GM19043 (cell line): ENCODE measurements around the gene LY6G6C.
"Not testable (repeated sequence)": the region's sequence is repeated elsewhere in the genome, so short reads cannot be mapped to it uniquely, and the experiment has no call there.

Source experiments
- ATAC-seq: cut with Tn5 transposase; IDR thresholded peaks from one replicate; pipeline ENCODE4 v1.9.1; 2021; ENCODE audit warnings: low read depth; ENCODE audit not compliant: unreplicated experiment

The LY6G6C gene

DNA sequence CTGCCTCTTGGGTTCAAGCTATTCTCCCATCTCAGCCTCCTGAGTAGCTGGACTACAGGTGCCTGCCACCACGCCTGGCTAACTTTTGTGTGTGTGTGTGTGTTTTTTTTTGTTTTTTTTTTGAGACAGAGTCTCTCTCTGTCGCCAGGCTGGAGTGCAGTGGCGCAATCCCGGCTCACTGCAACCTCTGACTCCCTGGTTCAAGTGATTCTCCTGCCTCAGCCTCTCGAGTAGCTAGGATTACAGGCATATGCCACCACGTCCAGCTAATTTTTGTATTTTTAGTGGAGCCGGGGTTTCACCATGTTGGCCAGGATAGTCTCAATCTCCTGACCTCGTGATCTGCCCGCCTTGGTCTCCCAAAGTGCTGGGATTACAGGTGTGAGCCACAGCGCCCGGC is 12.4 kb downstream of the LY6G6C start:
- ATAC-seq: not testable (repeated sequence)

DNA sequence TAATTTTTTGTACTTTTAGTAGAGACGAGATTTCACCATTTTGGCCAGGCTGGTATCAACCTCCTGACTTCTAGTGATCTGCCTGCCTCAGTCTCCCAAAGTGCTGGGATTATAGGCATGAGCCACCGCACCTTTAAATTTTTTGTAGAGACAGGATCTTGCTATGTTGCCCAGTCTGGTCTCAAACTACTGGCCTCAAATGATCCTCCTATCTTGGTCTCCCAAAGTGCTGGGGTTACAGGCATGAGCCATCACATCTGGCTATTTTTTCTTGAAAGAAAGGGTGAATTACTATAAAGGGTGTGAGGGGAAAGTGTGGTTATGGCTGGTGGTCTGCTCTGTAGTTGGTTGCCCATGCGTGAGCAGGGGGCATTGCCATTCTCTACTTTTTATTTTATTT is 13.3 kb downstream of the LY6G6C start:
- ATAC-seq: no peak

DNA sequence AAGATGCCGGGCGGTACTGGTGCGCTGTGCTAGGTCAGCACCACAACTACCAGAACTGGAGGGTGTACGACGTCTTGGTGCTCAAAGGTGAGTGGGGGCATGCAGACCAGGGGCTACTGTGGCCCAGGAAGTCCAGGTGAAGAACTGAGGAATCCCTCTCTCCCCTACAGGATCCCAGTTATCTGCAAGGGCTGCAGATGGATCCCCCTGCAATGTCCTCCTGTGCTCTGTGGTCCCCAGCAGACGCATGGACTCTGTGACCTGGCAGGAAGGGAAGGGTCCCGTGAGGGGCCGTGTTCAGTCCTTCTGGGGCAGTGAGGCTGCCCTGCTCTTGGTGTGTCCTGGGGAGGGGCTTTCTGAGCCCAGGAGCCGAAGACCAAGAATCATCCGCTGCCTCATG is 13.8 kb downstream of the LY6G6C start:
- ATAC-seq: no peak

DNA sequence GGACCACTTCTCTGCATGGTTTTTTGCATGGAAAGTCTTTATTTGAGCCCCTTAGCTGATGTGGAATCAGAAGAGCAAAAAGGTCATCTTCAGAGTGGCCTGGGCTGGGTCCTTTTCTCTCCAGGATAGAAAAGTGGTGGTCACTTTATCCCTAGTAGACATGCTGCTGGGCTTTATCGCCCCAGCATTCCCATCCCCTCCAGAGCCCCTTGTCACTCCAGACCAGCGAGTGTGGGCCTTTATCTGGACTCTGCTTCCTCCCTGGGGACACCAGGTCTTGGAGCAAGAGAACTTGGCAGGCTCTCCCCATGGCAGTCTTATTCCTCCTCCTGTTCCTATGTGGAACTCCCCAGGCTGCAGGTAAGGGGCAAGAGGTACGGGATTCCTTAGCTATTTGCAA is 14.9 kb downstream of the LY6G6C start, which contains the start of gene LY6G6F:
Gene LY6G6F (plus strand): TSS at position 268 of the 400 bp plus-strand sequence. CDS start 41 bp downstream, at position 309.
- no peak for ATAC-seq

DNA sequence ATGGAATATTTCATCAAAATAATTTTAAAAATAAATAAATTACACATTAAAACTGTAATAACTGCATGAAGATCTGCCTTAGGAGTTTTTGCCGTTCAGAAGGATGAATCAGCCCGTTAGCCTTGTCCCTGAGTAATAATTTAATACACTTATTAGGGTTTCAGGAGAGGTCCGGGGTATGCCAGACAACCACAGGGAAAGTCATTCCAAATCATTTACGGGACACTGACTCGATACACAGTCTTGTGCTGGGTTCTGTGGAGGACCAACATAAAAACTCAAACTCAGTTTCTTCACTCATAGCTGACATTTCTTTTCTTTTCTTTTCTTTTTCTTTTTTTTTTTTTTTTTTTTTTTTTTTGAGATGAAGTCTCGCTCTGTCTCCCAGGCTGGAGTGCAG is 15.6 kb downstream of the LY6G6C start:
- ATAC-seq: no peak

DNA sequence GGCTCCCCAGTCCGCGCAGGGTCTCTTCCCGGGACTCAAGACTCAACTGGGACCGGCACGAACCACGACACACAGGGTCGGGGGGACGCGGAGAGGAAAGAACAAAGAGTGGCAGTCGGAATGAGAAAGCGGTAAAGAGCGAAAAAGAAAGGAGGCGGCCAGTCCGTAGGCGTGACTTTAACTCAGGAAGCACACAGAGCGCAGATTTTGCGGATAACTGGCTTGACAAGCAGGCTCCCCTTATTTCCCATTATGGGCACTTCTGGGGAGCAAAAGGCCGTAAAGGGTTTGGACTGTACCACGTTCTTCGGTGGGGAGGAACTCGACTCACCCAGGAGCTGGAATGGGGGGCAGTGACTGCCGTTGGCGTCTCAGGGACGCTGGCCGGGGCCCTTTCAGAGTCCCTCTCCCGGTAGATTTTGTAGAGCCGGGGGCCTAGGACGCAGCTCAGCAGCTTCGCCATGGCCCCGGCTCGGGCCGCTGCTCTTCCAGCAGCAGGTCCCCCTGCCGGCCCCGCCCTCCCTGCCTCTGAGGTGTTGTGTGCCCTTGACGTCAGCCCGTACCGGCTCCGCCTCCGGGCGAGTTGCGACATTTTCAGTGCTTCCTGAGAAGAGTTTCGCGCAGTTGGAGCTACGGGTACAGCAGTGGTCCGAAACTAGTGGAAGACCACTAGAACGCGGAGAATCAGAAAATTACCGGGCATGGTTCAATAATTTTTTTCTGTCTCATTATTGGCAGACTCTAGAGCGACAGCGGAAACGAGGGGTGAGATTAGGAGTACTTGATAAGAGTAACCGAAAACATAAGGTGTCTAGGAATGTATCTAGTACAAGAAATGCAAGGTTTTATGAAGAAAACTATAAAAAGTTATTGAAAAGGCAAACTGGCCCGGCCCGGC is 18.5 kb downstream of the LY6G6C start, which contains the start of gene ABHD16A:
Gene ABHD16A (minus strand): TSS at position 506 of the 898 bp plus-strand sequence. CDS start 43 bp downstream, at position 463.
- peak; percentile 80 for ATAC-seq

DNA sequence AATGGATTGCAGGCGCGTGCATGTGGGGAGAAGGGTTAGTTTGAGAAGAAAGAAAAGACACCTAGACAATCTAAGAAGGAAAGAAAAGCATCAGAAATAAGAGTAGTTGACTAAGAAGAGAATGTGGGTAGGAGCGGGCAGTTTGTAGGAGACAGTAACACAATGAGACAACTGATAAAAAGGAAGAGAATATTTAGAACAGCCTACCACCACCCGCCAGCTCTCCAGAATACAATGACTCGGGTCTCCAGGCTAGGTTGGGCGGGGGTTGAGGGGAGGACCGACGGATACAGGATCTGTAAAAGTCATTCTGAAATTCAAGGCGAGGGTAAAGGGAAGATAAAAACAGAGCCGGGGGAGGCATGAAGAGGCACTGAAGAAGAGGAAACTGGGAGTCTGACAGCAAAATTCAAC is 19.1 kb downstream of the LY6G6C start:
- no peak for ATAC-seq

DNA sequence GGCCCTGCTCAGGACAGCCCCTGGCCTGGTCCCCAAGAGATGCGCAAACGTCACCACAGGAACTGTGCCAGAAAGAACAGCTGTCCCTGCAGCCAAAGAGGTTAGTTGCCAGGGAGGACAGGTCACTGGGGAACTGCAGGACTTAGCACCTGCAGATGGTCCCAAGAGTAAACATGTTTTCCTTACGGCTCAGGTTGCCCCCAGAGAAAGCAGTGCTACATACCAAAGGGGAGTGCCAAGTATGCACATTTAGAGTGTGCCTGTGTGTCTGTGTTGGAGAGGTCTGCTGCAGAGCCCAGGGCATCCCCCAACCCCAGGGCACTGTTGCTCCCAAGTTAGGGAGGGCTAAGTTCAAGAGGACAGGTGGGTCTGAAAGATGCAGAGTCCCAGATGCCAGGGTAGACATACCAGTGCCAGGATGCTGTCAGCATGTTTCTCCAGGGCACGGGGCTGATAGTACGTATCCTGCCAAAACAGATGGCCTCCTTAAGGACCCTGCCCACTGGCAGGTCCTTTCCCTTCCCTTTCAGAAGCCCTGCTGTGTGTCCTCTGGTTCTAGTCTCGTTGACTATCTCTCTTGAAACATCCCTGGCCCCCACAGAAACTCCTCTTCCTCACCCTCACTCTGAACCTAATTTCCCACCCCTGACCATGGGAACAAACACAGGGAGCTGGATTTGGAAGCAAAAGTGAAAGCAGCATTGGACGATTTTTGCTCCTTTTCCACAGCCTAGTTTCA is 19.7 kb downstream of the LY6G6C start:
- no peak for ATAC-seq

DNA sequence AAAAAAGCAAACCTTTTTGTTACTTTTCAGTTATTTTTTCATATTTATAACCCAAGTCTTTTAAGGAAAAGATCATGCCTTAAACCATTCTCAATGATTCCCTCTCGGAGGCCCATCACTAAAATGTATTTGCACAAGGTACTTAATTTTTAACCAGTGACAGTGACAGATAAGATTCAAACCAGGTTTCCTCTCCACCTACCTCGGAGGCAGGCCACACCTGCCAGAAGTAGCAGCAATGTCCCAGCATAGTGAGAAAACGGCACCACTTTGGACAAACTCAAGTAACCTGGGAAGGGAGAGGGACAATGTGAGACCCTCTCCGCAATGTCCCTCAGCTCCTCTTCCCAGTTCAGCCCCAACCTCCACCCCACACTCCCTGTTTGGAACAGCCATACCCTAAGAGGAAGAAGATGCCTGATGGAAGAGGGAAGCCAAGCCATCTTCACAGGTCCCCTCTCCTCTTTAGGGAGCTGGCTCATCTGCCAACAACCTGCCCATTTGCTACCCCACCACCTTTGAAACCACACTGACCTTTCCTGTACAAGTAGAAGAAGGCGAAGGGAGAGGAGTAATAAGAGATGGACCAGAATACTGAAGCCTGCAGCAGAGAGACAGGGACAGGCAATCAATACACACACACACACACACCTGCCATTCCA is 20.7 kb downstream of the LY6G6C start:
- no peak for ATAC-seq

DNA sequence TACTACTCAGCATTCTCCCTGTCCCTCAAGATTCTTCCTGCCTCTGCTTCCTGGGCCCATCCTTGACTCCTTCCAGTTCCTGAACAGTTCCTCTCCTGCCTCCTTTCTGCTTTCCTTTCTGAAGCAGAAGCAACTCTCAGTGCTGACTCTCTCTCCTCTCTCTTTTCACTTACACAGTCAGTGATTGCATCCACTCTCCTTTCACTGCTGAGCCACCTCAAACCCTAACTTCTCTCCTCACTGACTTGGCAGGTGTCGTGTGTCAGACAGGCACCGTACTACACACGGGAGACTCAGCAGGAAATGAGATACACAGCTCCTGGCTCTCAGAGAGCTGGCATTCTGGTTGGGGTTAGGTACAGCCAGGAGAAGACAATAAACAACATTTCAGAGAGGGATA is 24.0 kb downstream of the LY6G6C start:
- ATAC-seq: no peak

DNA sequence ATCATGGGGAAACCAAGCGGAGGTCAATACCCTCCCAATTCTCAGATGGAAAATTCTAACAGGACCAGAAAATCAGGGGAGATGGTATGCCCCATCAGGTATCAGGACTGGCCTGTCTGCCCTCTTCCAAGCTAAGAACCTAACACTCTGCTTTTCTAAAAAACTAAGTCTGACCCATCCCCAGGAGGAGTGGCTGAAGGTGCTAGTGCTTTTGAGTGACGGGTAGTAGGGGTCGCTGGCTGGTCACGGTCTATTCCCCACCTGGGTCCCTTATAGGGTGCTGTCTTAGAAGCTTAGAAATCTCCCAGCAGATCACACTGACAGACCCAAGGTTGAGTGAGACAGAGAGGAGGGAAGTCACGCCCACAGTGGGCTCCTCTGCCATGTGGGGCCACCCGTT is 28.0 kb downstream of the LY6G6C start:
- ATAC-seq: no peak

DNA sequence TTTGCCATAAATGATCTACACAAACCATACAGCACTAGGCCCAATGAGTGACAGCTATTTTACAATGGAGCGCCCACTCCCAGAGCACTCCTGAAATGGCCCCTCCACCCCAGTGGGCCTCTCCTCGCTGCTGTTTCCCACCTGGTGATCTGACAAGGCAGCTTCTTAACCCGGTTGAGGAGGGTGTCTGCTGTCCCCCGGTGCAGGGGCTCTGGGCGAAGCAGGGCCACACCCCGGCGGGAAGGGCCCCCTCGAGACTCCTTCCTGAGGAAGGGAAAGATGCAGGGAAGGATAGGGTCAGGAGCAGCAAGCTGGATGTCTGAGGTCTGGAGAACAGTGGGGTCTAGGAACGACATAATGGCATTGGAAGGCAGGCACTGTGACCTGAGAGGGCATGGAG is 28.7 kb downstream of the LY6G6C start:
- ATAC-seq: no peak

DNA sequence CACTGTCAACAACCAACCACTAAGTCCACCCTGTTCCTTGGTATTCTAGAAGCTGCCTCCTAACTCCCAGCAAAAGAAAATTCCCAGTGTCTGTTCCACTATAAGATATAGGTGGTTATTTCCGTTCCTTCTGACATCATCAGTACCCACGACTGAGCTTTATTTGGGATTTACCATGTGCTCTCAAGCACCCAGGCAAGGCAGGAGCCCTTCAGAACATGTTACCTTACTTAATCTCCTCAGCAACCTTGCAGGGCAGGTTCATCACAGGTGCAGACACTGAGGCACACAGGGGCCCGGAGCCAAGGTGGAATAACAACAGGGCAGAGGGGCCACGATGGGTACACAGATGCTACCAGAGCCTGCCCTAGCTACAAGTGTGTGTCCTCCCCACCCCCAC is 29.2 kb downstream of the LY6G6C start:
- no peak for ATAC-seq

DNA sequence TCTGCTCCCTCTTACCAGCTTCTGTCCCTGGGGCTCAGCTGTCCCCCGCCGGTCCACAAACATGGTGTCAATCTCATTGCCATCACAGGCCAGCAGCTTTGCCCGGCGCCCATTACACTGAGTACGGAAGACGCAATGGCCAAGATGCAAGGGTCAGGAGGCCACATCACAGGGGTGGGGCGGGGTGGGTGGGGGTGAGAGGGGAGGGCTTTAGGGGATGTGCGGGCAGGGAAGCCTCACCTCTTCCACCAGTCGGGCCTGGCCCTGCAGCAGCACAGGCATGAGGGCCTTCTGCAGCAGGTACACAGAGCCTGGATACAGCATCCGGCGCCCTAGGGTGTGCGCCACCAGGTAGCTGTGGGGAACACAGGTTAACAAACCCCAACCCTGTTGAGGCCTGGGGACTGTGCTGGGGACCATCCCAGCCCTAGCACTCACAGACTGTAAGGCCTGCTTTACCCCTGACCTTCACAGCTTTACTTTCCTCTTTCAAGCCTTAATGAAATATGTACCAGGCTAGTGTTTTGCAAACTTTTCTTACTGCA is 29.9 kb downstream of the LY6G6C start:
- no peak for ATAC-seq

DNA sequence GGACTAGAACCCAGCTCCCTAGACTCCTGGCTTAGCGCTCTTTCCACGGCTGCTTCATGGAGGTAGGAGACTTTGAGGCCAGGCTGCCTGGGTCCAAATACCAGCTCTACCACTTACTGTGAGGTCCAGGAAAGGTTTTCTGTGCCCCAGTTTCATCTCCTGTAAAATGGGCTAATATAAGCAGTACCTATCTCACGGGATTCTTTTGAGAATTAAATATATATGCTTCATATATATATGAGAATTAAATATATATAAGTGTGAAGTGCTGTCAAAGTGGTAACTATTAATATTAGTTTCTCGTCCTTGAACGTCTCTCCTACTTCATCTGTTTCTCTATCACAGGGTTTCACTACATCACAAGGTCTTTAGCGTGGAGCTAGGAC is 30.5 kb downstream of the LY6G6C start:
- no peak for ATAC-seq

DNA sequence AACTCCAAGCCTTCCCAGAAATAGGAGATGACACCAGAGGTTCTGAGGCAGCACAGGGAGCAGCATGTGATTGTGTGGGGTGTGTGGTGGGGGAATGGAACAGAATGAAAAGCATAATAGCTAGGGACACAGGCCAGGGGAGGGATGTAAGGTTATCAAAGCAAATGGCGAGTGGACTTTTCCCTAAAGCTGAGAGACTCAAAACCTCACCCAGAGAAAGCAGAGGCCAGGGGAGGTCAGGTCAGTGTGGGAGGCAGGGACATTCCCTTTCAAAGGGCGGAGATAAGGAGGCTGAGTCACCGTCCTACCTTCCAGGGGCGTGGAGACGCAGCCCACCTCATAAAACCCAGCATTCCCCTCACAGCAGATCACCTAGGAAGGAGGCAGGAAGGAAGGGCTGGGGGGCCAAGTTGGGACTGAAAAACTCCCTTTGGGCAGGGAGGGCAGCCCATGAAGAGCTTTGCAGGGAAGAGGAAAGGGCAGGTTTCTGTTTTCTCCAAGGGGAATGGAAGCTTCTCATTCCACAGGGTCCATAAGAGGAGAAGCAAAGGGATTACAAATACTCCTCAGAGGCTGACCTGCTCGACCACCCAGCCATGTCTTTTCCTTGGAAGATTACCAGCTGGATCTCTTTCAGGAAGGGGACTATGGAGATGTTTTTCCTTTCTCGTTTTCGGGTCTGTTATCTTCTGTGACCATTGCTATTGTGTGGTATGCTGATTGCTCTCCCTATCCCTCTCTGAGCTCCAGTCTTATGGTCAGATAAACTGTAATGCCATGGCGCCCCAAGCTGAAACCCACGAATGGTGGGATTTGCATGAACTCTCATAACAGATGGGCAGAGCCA is 31.1 kb downstream of the LY6G6C start:
- no peak for ATAC-seq

DNA sequence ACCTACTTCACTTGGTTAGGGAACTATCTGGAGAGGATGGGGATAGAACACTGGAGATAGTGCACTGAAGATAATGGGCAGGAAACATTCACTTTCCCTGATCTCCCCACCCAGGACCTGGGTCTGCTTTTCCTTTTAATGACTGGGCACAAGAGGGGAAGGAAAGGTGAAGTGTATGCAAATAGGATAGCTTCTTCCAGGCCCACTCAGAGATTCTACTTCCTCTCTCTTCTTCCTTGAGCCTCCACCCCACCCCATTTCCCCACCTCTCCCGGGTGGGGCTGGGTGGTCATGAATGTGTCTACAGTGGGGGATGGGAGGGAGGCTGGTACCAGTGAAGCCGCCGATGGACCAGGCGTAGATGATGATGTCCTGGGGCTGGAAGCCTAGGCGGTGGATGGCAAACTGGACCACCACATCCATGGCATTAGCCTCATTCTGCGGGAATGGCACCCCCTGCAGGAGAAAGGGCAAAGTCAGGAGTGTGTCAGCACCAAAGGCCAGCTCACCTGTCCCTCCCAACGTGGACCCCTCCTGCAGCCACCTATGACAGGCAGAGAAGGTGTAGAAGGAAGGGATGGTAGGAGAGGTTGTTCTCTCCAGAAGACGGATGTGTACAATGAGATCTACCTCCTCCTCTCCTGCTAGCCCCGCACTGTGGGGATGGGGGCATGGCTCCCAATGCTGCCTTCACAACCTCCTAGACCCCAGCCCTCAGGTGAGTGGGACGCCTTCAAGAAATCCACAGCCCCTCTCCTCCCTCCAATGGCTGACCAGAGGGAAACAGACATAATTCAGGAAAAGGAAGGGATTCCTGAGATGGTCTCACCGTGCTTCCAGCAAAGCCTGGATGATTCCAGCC is 32.1 kb downstream of the LY6G6C start:
- ATAC-seq: no peak

DNA sequence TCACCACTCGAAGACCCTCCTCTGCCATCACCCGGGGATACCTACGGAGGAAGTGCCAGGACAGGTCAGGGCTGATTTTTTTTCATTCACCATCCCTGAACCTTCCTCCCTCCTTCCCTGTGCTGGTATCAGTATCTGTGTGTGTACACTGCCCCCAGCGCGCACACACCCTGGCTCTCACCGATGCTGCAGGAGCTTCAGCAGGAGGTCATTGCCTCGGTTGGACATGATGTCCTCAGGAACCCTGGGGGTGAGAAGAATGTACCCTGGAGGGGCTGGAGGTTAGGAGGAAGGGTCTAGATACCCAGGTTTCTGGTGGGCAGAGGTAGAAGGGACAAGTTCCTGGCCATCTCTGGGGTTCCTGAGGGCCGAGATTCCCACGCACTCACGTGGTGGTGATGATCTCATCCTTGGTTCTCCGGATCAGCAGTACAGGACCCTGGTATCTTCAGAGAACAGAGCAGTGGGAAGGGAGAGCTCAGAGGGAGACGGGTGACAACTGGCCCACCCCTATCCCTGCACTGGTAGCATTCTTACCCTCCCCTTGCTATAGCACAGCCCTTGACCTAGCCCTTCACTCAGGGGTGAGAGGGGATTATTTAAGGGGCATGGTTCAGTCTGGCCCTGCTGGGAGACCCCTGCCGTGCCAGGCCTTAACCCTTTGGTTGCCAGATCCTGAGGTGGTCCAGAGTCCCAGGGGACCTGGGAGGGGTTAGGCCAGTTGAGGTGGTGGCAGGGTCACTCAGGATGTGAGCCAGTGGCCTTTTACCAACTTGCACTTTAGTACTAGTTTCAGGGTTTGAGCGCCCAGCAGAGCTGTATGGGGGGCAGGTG is 33.5 kb downstream of the LY6G6C start:
- ATAC-seq: no peak
